B cell (primary cell): Measurements from ENCODE around the gene NTN5. TPM values are rescaled to one million over a fixed set of nuclear protein-coding genes. Genes with fewer than 3 reads are reported as not detected.
A peak's percentile ranks its signal among the peaks of the same experiment; 100 is the strongest.

Source experiments
- ATAC-seq: fragments of 200-7000 bp; cut with Tn5 transposase; one replicate; pipeline ENCODE4 v1.10.0; 2021; ENCODE audit warnings: low read depth, mild to moderate bottlenecking, moderate number of reproducible peaks, moderate library complexity
- CTCF ChIA-PET: fragments of 350-600 bp; sonication (Branson Sonifier 250); formaldehyde crosslinking; loops from one replicate; lab custom pipeline; 2021; ENCODE audit warnings: antibody characterized with exemption, inconsistent platforms; lab: Charles Lee
- POLR2A ChIA-PET: fragments of 350-600 bp; sonication (Branson Sonifier 250); formaldehyde crosslinking; loops from one replicate; lab custom pipeline; 2021; ENCODE audit warnings: antibody characterized with exemption; lab: Charles Lee
- DNase-seq: peaks from one replicate; pipeline ENCODE4 v3.0.0; 2013
- H2AFZ ChIP-seq: 2 replicates; pipeline ENCODE4 v1.6.1; 2012; ENCODE audit warnings: mild to moderate bottlenecking, low read depth, low read length; ENCODE audit not compliant: insufficient read depth, poor library complexity, severe bottlenecking
- H3K27ac ChIP-seq, 2 donors: 1 replicate in 1 of 2; 2 replicates in 1 of 2; pipeline ENCODE4 v1.5.1; 2012 to 2013; ENCODE audit warnings: low read length in 2 of 2, mild to moderate bottlenecking in 2 of 2, moderate library complexity in 1 of 2
- H3K27me3 ChIP-seq, 4 experiments: fragments of 200-600 bp in 1 of 4; sonication (generic) in 1 of 4; replicated peaks in 1 of 4; 1 replicate in 2 of 4; 2 replicates in 2 of 4; pipeline versions ENCODE4 v1.6.1 to v1.7.0; 2013 to 2016; ENCODE audit warnings: low read length in 3 of 4, mild to moderate bottlenecking in 2 of 4, mixed read lengths in 1 of 4, moderate library complexity in 1 of 4; ENCODE audit not compliant: insufficient read depth in 4 of 4, control insufficient read depth in 3 of 4; ENCODE audit errors: control extremely low read depth in 1 of 4
- H3K36me3 ChIP-seq, 2 experiments: replicated peaks in 1 of 2; 1 replicate in 1 of 2; 2 replicates in 1 of 2; pipeline versions ENCODE4 v1.6.1 to v1.7.1; 2013; ENCODE audit warnings: low read length in 1 of 2; ENCODE audit not compliant: insufficient read depth in 2 of 2, control insufficient read depth in 1 of 2; ENCODE audit errors: control extremely low read depth in 1 of 2, extremely low read depth in 1 of 2
- H3K4me1 ChIP-seq, 2 donors: fragments of 200-600 bp in 1 of 2; sonication (generic) in 1 of 2; 1 replicate in 1 of 2; 2 replicates in 1 of 2; pipeline versions ENCODE4 v1.5.1 to v1.6.1; 2013 to 2017; ENCODE audit warnings: low read length in 2 of 2; ENCODE audit not compliant: control insufficient read depth in 2 of 2, insufficient read depth in 2 of 2
- H3K4me2 ChIP-seq: replicated peaks from 2 replicates; pipeline ENCODE3; 2012; ENCODE audit warnings: mild to moderate bottlenecking, low read depth, low read length; ENCODE audit not compliant: poor library complexity, severe bottlenecking
- H3K4me3 ChIP-seq, 5 experiments: fragments of 200-600 bp in 1 of 5; sonication (generic) in 1 of 5; 1 replicate in 3 of 5; 2 replicates in 2 of 5; pipeline versions ENCODE4 v1.5.1 to v1.7.0; 2011 to 2016; ENCODE audit warnings: low read length in 4 of 5, mild to moderate bottlenecking in 4 of 5, low read depth in 2 of 5, control low read depth in 1 of 5, moderate library complexity in 1 of 5; ENCODE audit not compliant: insufficient read depth in 1 of 5; ENCODE audit errors: control extremely low read depth in 1 of 5, extremely low read depth in 1 of 5
- H3K79me2 ChIP-seq: fragments of 200-600 bp; sonication (generic); one replicate; pipeline ENCODE4 v1.6.0; 2016; ENCODE audit warnings: low read length; ENCODE audit not compliant: control insufficient read depth, insufficient read depth
- H3K9ac ChIP-seq: fragments of 200-600 bp; sonication (generic); 2 replicates; pipeline ENCODE4 v1.6.1; 2017; ENCODE audit warnings: mild to moderate bottlenecking, low read length, moderate library complexity
- H3K9me3 ChIP-seq, 3 donors: one replicate each; pipeline versions ENCODE4 v1.6.1 to v1.7.1; 2013; ENCODE audit warnings: low read length in 2 of 3; ENCODE audit not compliant: control insufficient read depth in 2 of 3, insufficient read depth in 1 of 3; ENCODE audit errors: control extremely low read depth in 1 of 3
- H4K20me1 ChIP-seq: 2 replicates; pipeline ENCODE4 v1.6.0; 2012; ENCODE audit warnings: mild to moderate bottlenecking, low read length; ENCODE audit not compliant: insufficient read depth, control insufficient read depth, poor library complexity, severe bottlenecking
- H3K27ac Mint-ChIP-seq: one replicate; pipeline ENCODE4 v1.8.0; 2021; ENCODE audit warnings: mixed read lengths
- H3K27me3 Mint-ChIP-seq: one replicate; pipeline ENCODE4 v1.8.0; 2021; ENCODE audit warnings: mixed read lengths
- H3K4me1 Mint-ChIP-seq: one replicate; pipeline ENCODE4 v1.8.0; 2021; ENCODE audit warnings: mixed read lengths
- H3K4me3 Mint-ChIP-seq: one replicate; pipeline ENCODE4 v1.8.0; 2021; ENCODE audit warnings: mixed read lengths
- H3K9me3 Mint-ChIP-seq: one replicate; pipeline ENCODE4 v1.8.0; 2022; ENCODE audit warnings: mixed read lengths; ENCODE audit not compliant: insufficient read depth
- EZH2 ChIP-seq: IDR thresholded peaks from 2 replicates; pipeline ENCODE4 v1.6.1; 2012; ENCODE audit warnings: borderline replicate concordance, low read depth, mild to moderate bottlenecking, moderate library complexity, low read length; ENCODE audit not compliant: insufficient read depth, poor library complexity, severe bottlenecking
- WGBS: methylation state at CpG from one replicate; pipeline ENCODE4 v1.1.5; 2013; ENCODE audit warnings: missing lambda C conversion rate; ENCODE audit not compliant: insufficient coverage; 5-methylcytosine and 5-hydroxymethylcytosine counted together
- intact Hi-C: fragments of 100-400 bp; cut with micrococcal nuclease; formaldehyde crosslinking; loops from one replicate; pipeline ENCODE4 v1.10.0; 2022
- polyA plus RNA-seq: library from polyadenylated mRNA; depleted of rRNA; stranded (reverse); fragments of >200 nt; gene quantifications from 2 replicates; pipeline ENCODE4 v1.2.3, GENCODE V29; 2012
- total RNA-seq, 2 donors: library from RNA; stranded (reverse); fragments of 120-200 nt in 1 of 2; gene quantifications; 1 replicate in 1 of 2; 2 replicates in 1 of 2; pipeline versions ENCODE4 v1.2.3 to v1.2.4, GENCODE V29; 2013 to 2022
- TF ChIP-seq, protein P1 (sequence below): fragments of 200-600 bp; IDR thresholded peaks from one replicate; pipeline ENCODE4 v1.8.0; 2022; ENCODE audit warnings: antibody characterized with exemption, mild to moderate bottlenecking

The NTN5 gene
- total and polyA plus RNA-seq, 2 donors (not counting 1 experiment from before 2014, with no cell fraction given) = 1.2 to 1.8 TPM

DNA sequence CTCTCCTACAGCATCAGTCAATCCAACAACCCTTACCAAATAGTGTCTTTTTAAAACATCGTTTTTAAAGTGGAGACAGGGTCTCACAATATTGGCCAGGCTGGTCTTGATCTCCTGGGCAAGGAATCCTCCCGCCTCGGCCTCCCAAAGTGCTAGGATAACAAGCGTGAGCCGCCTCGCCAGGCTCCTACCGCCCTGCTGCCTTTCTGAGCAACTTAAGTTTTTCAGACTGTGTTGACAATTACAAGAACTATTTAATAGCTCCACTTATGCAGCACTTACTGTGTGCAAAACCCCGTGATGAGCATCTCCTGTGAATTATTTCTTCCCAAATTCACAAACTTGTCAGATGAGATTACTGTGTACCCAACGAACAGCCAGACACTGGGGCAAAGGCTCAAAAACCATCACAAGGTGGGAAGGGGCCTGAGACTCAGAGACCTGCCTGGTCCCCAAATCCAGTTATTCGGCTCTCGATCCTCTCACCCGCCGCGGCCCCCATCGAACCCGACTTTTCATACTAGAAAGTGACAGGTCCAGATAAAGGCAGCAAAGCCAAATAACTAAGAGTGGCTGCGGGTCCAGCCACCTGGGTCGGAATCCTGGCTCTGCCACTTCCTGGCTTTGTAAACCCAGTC, 54.4 kb downstream of the NTN5 start:
- peak overlapping the region; percentile 98 for H3K9ac ChIP-seq
- ChIA-PET CTCF (interaction anchor here (0.9 to 3.9 kb wide), 6 partner anchors 8 to 363 kb away, joined by 3 to 25 read pairs (median 3); partner anchors contain the start of genes CARD8, DBP and SPACA4), POLR2A (interaction anchor here (0.6 to 1.9 kb wide), 16 partner anchors 9 to 1386 kb away, joined by 3 to 23 read pairs (median 4); partner anchors contain the start of genes AKT1S1, CA11, CARD8 and DBP)
- DNase-seq = no peak
- H3K36me3 ChIP-seq = peaks cover 0 to 41% of the 10 kb centered on the region in 2 experiments
- no peak for ATAC-seq
- H4K20me1 ChIP-seq = peaks cover 41% of the 10 kb centered on the region
- H3K4me1 ChIP-seq = peaks cover 20 to 39% of the 10 kb centered on the region in 2 donors
- peak overlapping the region; percentile 98 for H3K4me3 Mint-ChIP-seq
- peaks cover 17% of the 10 kb centered on the region for H3K79me2 ChIP-seq
- TF ChIP-seq, protein P1, sequence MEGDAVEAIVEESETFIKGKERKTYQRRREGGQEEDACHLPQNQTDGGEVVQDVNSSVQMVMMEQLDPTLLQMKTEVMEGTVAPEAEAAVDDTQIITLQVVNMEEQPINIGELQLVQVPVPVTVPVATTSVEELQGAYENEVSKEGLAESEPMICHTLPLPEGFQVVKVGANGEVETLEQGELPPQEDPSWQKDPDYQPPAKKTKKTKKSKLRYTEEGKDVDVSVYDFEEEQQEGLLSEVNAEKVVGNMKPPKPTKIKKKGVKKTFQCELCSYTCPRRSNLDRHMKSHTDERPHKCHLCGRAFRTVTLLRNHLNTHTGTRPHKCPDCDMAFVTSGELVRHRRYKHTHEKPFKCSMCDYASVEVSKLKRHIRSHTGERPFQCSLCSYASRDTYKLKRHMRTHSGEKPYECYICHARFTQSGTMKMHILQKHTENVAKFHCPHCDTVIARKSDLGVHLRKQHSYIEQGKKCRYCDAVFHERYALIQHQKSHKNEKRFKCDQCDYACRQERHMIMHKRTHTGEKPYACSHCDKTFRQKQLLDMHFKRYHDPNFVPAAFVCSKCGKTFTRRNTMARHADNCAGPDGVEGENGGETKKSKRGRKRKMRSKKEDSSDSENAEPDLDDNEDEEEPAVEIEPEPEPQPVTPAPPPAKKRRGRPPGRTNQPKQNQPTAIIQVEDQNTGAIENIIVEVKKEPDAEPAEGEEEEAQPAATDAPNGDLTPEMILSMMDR = no peak
- no peak for TF ChIP-seq EZH2
- 1% methylated on average over 18 of the region's 18 CpGs for WGBS
- H2AFZ ChIP-seq = peak overlapping the region; percentile 85
- intact Hi-C loops = loop anchor here (2.0 kb wide), 1 partner anchor 42 kb away; no protein-coding TSS in a partner anchor
- peak overlapping the region; percentile 98 for H3K27ac Mint-ChIP-seq
- no peaks in the 10 kb centered on the region for H3K27me3 Mint-ChIP-seq
- H3K27me3 ChIP-seq = no peaks in the 10 kb centered on the region
- H3K4me1 Mint-ChIP-seq = peaks cover 48% of the 10 kb centered on the region
- H3K4me2 ChIP-seq = peak overlapping the region; percentile 89
- peak overlapping the region; percentile 87 to 91 for H3K27ac ChIP-seq
- peak overlapping the region; percentile 95 to 100 (median 99) for H3K4me3 ChIP-seq
- H3K9me3 ChIP-seq = no peaks in the 10 kb centered on the region
- H3K9me3 Mint-ChIP-seq = no peaks in the 10 kb centered on the region
